A549 (cell line): Measurements from ENCODE around the gene METTL6.
"Not testable (repeated sequence)": the region's sequence is repeated elsewhere in the genome, so short reads cannot be mapped to it uniquely, and the experiment has no call there.

Experiments
- CEBPB ChIP-seq, 2 experiments: fragments of >200 bp in 1 of 2; sonication (Bioruptor Twin) in 1 of 2; formaldehyde crosslinking in 1 of 2; IDR thresholded peaks; 2 replicates each; pipeline ENCODE4 v1.6.1; 2012 to 2016
- CTCF ChIP-seq: fragments of >200 bp; sonication (Bioruptor Twin); formaldehyde crosslinking; IDR thresholded peaks from 3 replicates; pipeline ENCODE4 v1.5.1; 2016
- JUN ChIP-seq, 2 experiments: fragments of >200 bp; sonication (Bioruptor Twin); formaldehyde crosslinking; IDR thresholded peaks; 2 replicates in 1 of 2; 3 replicates in 1 of 2; pipeline ENCODE4 v1.6.1; 2016 to 2017
- POLR2A ChIP-seq: IDR thresholded peaks from 2 replicates; pipeline ENCODE4 v1.6.1; 2012; ENCODE audit warnings: mild to moderate bottlenecking, low read length
- POLR2AphosphoS2 ChIP-seq: conservative IDR thresholded peaks from 2 replicates; pipeline ENCODE4 v1.6.1; 2012; ENCODE audit warnings: low read length, improper control_type of control experiment, inconsistent platforms

- TF ChIP-seq CTCF; JUN (IDR thresholded peaks at IDR 0.05); POLR2A; CEBPB (IDR thresholded peaks at IDR 0.05); POLR2AphosphoS2: not testable (repeated sequence)
Measured at GRCh38 chr3:15364078-15364477, 63.3 kb downstream of the METTL6 start.
